ENCODE results near the gene EMX2. TPM values are rescaled to one million over a fixed set of nuclear protein-coding genes. Genes with fewer than 3 reads are reported as not detected.

The EMX2 gene
- total RNA-seq, 1 experiment from 2014 or later, result not detected

GRCh38 chr10:117552156-117552631 lies 9.6 kb downstream of the EMX2 start:
- BruUV-seq (replicated peaks), result no TSS peak
- Histone ChIP-seq H3K4me3 (replicated peaks in 1 of 2; ENCODE audit: low read depth in 1 of 2, low read length in 2 of 2) (no peak overlapping the region), H3K4me1 (ENCODE audit: control insufficient read depth in 1 of 2, insufficient read depth in 2 of 2, low read length in 2 of 2) (no peaks in the 10 kb centered on the region), H3K9me2 (ENCODE audit: insufficient read depth) (no peaks in the 10 kb centered on the region), H3K4me2 (ENCODE audit: low read length) (no peak overlapping the region), H2AFZ (ENCODE audit: low read depth, low read length, poor library complexity, severe bottlenecking) (no peak overlapping the region), H4K20me1 (ENCODE audit: insufficient read depth) (no peaks in the 10 kb centered on the region), H3K36me3 (ENCODE audit: control insufficient read depth in 1 of 2, insufficient read depth in 2 of 2, low read length in 2 of 2) (no peaks in the 10 kb centered on the region), H3K9ac (ENCODE audit: low read length) (no peak overlapping the region), H3K9me3 (ENCODE audit: control insufficient read depth in 1 of 2, insufficient read depth in 1 of 2, low read depth in 1 of 2, low read length in 2 of 2) (no peaks in the 10 kb centered on the region), H3K27me3 (ENCODE audit: insufficient read depth, low read length) (peaks cover 17% of the 10 kb centered on the region), H3K27ac (ENCODE audit: low read depth, low read length) (no peak overlapping the region), H3K79me2 (ENCODE audit: insufficient read depth, low read length) (no peaks in the 10 kb centered on the region)
- RAD21 ChIA-PET (ENCODE audit: low non-redundant PET in 1 of 2, low total read pairs in 2 of 2, uncharacterized antibody in 2 of 2, unreplicated experiment in 2 of 2), result no interaction called here
- TF ChIP-seq RAD21 (IDR thresholded peaks at IDR 0.05; ENCODE audit: low read depth) (no peak), SP1 (IDR thresholded peaks at IDR 0.05; ENCODE audit: low read depth) (no peak), EGR1 (IDR thresholded peaks at IDR 0.05; ENCODE audit: low read depth) (no peak), CBX3 (IDR thresholded peaks at IDR 0.05; ENCODE audit: low read depth) (no peak), FOSL1 (IDR thresholded peaks at IDR 0.05; ENCODE audit: low read depth) (no peak), ZNF274 (IDR thresholded peaks at IDR 0.05; ENCODE audit: low read depth, low read length) (no peak)
- TF ChIP-seq, protein P1, sequence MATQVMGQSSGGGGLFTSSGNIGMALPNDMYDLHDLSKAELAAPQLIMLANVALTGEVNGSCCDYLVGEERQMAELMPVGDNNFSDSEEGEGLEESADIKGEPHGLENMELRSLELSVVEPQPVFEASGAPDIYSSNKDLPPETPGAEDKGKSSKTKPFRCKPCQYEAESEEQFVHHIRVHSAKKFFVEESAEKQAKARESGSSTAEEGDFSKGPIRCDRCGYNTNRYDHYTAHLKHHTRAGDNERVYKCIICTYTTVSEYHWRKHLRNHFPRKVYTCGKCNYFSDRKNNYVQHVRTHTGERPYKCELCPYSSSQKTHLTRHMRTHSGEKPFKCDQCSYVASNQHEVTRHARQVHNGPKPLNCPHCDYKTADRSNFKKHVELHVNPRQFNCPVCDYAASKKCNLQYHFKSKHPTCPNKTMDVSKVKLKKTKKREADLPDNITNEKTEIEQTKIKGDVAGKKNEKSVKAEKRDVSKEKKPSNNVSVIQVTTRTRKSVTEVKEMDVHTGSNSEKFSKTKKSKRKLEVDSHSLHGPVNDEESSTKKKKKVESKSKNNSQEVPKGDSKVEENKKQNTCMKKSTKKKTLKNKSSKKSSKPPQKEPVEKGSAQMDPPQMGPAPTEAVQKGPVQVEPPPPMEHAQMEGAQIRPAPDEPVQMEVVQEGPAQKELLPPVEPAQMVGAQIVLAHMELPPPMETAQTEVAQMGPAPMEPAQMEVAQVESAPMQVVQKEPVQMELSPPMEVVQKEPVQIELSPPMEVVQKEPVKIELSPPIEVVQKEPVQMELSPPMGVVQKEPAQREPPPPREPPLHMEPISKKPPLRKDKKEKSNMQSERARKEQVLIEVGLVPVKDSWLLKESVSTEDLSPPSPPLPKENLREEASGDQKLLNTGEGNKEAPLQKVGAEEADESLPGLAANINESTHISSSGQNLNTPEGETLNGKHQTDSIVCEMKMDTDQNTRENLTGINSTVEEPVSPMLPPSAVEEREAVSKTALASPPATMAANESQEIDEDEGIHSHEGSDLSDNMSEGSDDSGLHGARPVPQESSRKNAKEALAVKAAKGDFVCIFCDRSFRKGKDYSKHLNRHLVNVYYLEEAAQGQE (IDR thresholded peaks at IDR 0.05; ENCODE audit: low read depth), result no peak
- TF ChIP-seq, protein P2, sequence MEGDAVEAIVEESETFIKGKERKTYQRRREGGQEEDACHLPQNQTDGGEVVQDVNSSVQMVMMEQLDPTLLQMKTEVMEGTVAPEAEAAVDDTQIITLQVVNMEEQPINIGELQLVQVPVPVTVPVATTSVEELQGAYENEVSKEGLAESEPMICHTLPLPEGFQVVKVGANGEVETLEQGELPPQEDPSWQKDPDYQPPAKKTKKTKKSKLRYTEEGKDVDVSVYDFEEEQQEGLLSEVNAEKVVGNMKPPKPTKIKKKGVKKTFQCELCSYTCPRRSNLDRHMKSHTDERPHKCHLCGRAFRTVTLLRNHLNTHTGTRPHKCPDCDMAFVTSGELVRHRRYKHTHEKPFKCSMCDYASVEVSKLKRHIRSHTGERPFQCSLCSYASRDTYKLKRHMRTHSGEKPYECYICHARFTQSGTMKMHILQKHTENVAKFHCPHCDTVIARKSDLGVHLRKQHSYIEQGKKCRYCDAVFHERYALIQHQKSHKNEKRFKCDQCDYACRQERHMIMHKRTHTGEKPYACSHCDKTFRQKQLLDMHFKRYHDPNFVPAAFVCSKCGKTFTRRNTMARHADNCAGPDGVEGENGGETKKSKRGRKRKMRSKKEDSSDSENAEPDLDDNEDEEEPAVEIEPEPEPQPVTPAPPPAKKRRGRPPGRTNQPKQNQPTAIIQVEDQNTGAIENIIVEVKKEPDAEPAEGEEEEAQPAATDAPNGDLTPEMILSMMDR (IDR thresholded peaks at IDR 0.05 in 2 of 3, conservative IDR thresholded peaks at IDR 0.05 in 1 of 3; ENCODE audit: borderline replicate concordance in 1 of 3, insufficient read depth in 1 of 3, low read depth in 2 of 3, low read length in 2 of 3), result no peak
- CTCF ChIA-PET, result no interaction called here
- POLR2A ChIA-PET, result no interaction called here
- ATAC-seq (no peak), DNase-seq (ENCODE audit: low read depth, low spot score) (no peak)
- intact Hi-C loops (cut with micrococcal nuclease), result no loop called here
